K562 (cell line): ENCODE data around the gene ARL6IP6. TPM values are rescaled to one million over a fixed set of nuclear protein-coding genes. Genes with fewer than 3 reads are reported as not detected.

Source experiments
- ATF3 ChIP-seq, 2 experiments: fragments of 450-650 bp in 1 of 2; sonication (generic) in 1 of 2; formaldehyde crosslinking in 1 of 2; IDR thresholded peaks in 1 of 2; conservative IDR thresholded peaks in 1 of 2; 2 replicates each; pipeline versions ENCODE4 v1.6.1 to v1.8.1; 2016 to 2023; ENCODE audit warnings: mild to moderate bottlenecking in 2 of 2, moderate library complexity in 2 of 2, inconsistent platforms in 1 of 2, missing genetic modification reagents in 1 of 2
- CCAR2 ChIP-seq: fragments of 200-400 bp; formaldehyde crosslinking; IDR thresholded peaks from 2 replicates; pipeline ENCODE4 v1.6.1; 2017; ENCODE audit warnings: mild to moderate bottlenecking, low read depth, low read length
- FOXJ3 ChIP-seq: sonication (generic); formaldehyde crosslinking; IDR thresholded peaks from 2 replicates; pipeline ENCODE4 v1.4.0; 2020; ENCODE audit warnings: mild to moderate bottlenecking, missing genetic modification reagents
- FOXO4 ChIP-seq: fragments of 450-650 bp; formaldehyde crosslinking; IDR thresholded peaks from 2 replicates; pipeline ENCODE4 v1.4.0; 2020; ENCODE audit warnings: mild to moderate bottlenecking, moderate library complexity
- HES1 ChIP-seq: fragments of 450-650 bp; IDR thresholded peaks from 2 replicates; pipeline ENCODE4 v1.6.1; 2016; ENCODE audit warnings: low read depth, mild to moderate bottlenecking, moderate library complexity
- IRF9 ChIP-seq: fragments of 450-650 bp; IDR thresholded peaks from 2 replicates; pipeline ENCODE4 v1.6.1; 2016; ENCODE audit warnings: missing biosample characterization, missing genetic modification characterization
- NCOA1 ChIP-seq: fragments of 450-650 bp; IDR thresholded peaks from 2 replicates; pipeline ENCODE4 v1.6.1; 2016; ENCODE audit warnings: low read depth
- NCOA2 ChIP-seq, 2 experiments: fragments of 450-650 bp; IDR thresholded peaks; 2 replicates each; pipeline ENCODE4 v1.6.1; 2018; ENCODE audit warnings: mild to moderate bottlenecking in 2 of 2, moderate library complexity in 1 of 2; ENCODE audit not compliant: partially characterized antibody in 2 of 2
- POLR2AphosphoS2 ChIP-seq: IDR thresholded peaks from 2 replicates; pipeline ENCODE4 v1.6.1; 2012; ENCODE audit warnings: low read length, improper control_type of control experiment
- RNF219 ChIP-seq: fragments of 250-450 bp; sonication (Bioruptor Pico); IDR thresholded peaks from 2 replicates; pipeline ENCODE4 v1.5.0; 2022; ENCODE audit warnings: mild to moderate bottlenecking
- XRCC5 ChIP-seq: fragments of 200-400 bp; formaldehyde crosslinking; IDR thresholded peaks from 2 replicates; pipeline ENCODE4 v1.6.1; 2017; ENCODE audit warnings: low read depth, mild to moderate bottlenecking, low read length
- ZHX1 ChIP-seq: fragments of 150-350 bp; conservative IDR thresholded peaks from 2 replicates; pipeline ENCODE4 v1.6.1; 2014; ENCODE audit warnings: low read length
- ZNF644 ChIP-seq: fragments of 200-800 bp; sonication (Bioruptor generic); IDR thresholded peaks from 2 replicates; pipeline ENCODE4 v1.6.1; 2016; ENCODE audit warnings: low read depth, missing genetic modification characterization, missing compliant biosample characterization
- polyA plus RNA-seq, 8 experiments: library from polyadenylated mRNA; depleted of rRNA in 4 of 8; stranded (reverse) in 5 of 8; unstranded in 3 of 8; fragments of >200 nt; fragmentation: Nextera tagmentation in 2 of 8; fragmentation: Illumina TruSeq in 1 of 8; extraction: Ambion mirVana in 2 of 8; extraction: Trizol in 1 of 8; gene quantifications; 2 replicates each; pipeline versions ENCODE4 v1.2.1 to v1.2.3, GENCODE V29; 2011 to 2014; ENCODE audit warnings: inconsistent platforms in 1 of 8, missing spikeins in 1 of 8
- total RNA-seq, 7 experiments: library from RNA; depleted of rRNA in 6 of 7; stranded (reverse); fragments of >200 nt in 6 of 7; fragmentation: Illumina TruSeq in 2 of 7; extraction: Trizol in 2 of 7; gene quantifications; 2 replicates each; pipeline versions ENCODE4 v1.2.1 to v1.2.3, GENCODE V29; 2011 to 2021; ENCODE audit warnings: low replicate concordance in 1 of 7

Gene ARL6IP6
- total and polyA plus RNA-seq, 9 of the 15 experiments (the other 6 are each of a cell fraction or from before 2014, with no cell fraction given): 19.2 to 98.5 (median 36.2) TPM

- TF ChIP-seq ATF3 (IDR thresholded peaks at IDR 0.05) (peak; percentile 60; the same call in 1 of the 2 replicates), ATF3 (CRISPR knock-in tag; conservative IDR thresholded peaks at IDR 0.05) (peak; percentile 51), RNF219 (CRISPR knock-in tag) (no peak), HES1 (peak; percentile 52; the same call in 1 of the 2 replicates), CCAR2 (no peak), ZNF644 (tag) (no peak), NCOA2 (IDR thresholded peaks at IDR 0.05; ENCODE audit: partially characterized antibody in 2 of 2) (no peak), ZHX1 (0 out of 2 replicates have a peak, but pooled peaks have one; percentile 19), IRF9 (tag) (no peak), POLR2AphosphoS2 (peak; percentile 45; the same call in 1 of the 2 replicates), FOXO4 (CRISPR knock-in tag) (no peak), XRCC5 (peak; percentile 88), NCOA1 (peak; percentile 76), FOXJ3 (no peak)
Observed at GRCh38 chr2:152718076-152718908, at the start of gene ARL6IP6 (continued).
